ENCODE measurements around the gene HNRNPUL1. TPM values are rescaled to one million over a fixed set of nuclear protein-coding genes. Genes with fewer than 3 reads are reported as not detected.

HNRNPUL1 gene
- total RNA-seq, 1 experiment from 2014 or later = 201 TPM

DNA sequence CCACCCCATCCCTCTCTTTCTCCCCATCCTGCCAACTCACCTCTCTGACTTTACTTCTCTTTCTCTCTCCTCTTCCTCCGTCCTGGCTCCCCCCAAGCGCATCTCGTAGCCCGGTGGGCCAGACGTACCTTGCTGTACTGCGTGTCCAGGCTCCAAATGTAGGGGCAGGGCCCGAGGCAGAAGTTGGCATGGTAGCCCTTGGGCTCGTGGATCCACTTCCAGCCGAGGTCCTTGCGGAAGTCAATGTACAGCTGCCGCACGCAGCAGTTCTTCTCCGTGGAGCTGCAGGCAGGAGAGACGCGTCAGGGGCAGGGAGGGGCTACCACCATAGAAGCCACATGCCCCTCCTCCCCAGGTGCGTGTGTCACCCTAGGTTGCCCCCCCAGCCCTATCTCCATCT is 67.8 kb downstream of the HNRNPUL1 start:
- TF ChIP-seq TCF7L2 (IDR thresholded peaks at IDR 0.05; ENCODE audit: borderline replicate concordance, extremely low read depth, insufficient read depth, insufficient read length) (no peak), ZFX (IDR thresholded peaks at IDR 0.05) (no peak), RAD21 (IDR thresholded peaks at IDR 0.05; ENCODE audit: low read depth) (no peak), ZBTB33 (IDR thresholded peaks at IDR 0.05; ENCODE audit: extremely low read depth, insufficient replicate concordance, low read length) (no peak), REST (IDR thresholded peaks at IDR 0.05; ENCODE audit: low read depth) (no peak), FOSL1 (IDR thresholded peaks at IDR 0.05; ENCODE audit: low read depth) (no peak), EGR1 (IDR thresholded peaks at IDR 0.05; ENCODE audit: low read depth) (no peak), CBX3 (IDR thresholded peaks at IDR 0.05; ENCODE audit: low read depth) (no peak), EZH2phosphoT487 (IDR thresholded peaks at IDR 0.05; ENCODE audit: borderline replicate concordance) (no peak), YY1 (IDR thresholded peaks at IDR 0.05; ENCODE audit: extremely low read depth, insufficient replicate concordance, low read depth, low read length) (no peak), ATF3 (IDR thresholded peaks at IDR 0.05) (no peak), EZH2 (IDR thresholded peaks at IDR 0.05) (no peak), JUND (IDR thresholded peaks at IDR 0.05) (no peak), CEBPB (IDR thresholded peaks at IDR 0.05; ENCODE audit: low read depth) (no peak), POLR2A (IDR thresholded peaks at IDR 0.05; ENCODE audit: borderline replicate concordance, extremely low read depth, insufficient read depth, insufficient read length) (no peak), POLR2AphosphoS5 (IDR thresholded peaks at IDR 0.05; ENCODE audit: low read depth, low read length) (no peak), ZNF274 (IDR thresholded peaks at IDR 0.05; ENCODE audit: low read depth, low read length) (no peak)
- TF ChIP-seq, protein P1, sequence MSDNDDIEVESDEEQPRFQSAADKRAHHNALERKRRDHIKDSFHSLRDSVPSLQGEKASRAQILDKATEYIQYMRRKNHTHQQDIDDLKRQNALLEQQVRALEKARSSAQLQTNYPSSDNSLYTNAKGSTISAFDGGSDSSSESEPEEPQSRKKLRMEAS (IDR thresholded peaks at IDR 0.05) = no peak
- intact Hi-C loops (cut with micrococcal nuclease) = no loop called here
- Histone ChIP-seq H3K4me3 (replicated peaks in 1 of 2; ENCODE audit: low read depth in 1 of 2, low read length in 2 of 2) (no peak overlapping the region), H4K20me1 (ENCODE audit: insufficient read depth) (no peaks in the 10 kb centered on the region), H2AFZ (ENCODE audit: low read depth, low read length, poor library complexity, severe bottlenecking) (no peak overlapping the region), H3K27me3 (ENCODE audit: insufficient read depth, low read length) (no peaks in the 10 kb centered on the region), H3K4me1 (ENCODE audit: control insufficient read depth in 1 of 2, insufficient read depth in 2 of 2, low read length in 2 of 2) (peaks cover 3 to 13% of the 10 kb centered on the region in 2 experiments; a peak in 2 of 4 replicates), H3K79me2 (ENCODE audit: insufficient read depth, low read length) (no peaks in the 10 kb centered on the region), H3K9me3 (ENCODE audit: control insufficient read depth in 1 of 2, insufficient read depth in 1 of 2, low read depth in 1 of 2, low read length in 2 of 2) (no peaks in the 10 kb centered on the region), H3K9ac (ENCODE audit: low read length) (no peak overlapping the region), H3K36me3 (ENCODE audit: control insufficient read depth in 1 of 2, insufficient read depth in 2 of 2, low read length in 2 of 2) (peaks cover 0 to 11% of the 10 kb centered on the region in 2 experiments; a peak in 1 of 4 replicates), H3K9me2 (ENCODE audit: insufficient read depth) (no peaks in the 10 kb centered on the region), H3K4me2 (ENCODE audit: low read length) (no peak overlapping the region), H3K27ac (ENCODE audit: low read depth, low read length) (no peak overlapping the region)
- no TSS peak for BruUV-seq (replicated peaks)
- RAD21 ChIA-PET (ENCODE audit: low non-redundant PET in 1 of 2, low total read pairs in 2 of 2, uncharacterized antibody in 2 of 2, unreplicated experiment in 2 of 2) = no interaction called here
- POLR2A ChIA-PET = no interaction called here
- CTCF ChIA-PET = no interaction called here
- DNase-seq (ENCODE audit: low read depth, low spot score) (no peak), ATAC-seq (no peak)

Data from HCT116 (cell line).